Measurements from ENCODE around the gene OPN3. TPM values are rescaled to one million over a fixed set of nuclear protein-coding genes. Genes with fewer than 3 reads are reported as not detected.
A peak's percentile ranks its signal among the peaks of the same experiment; 100 is the strongest.

Gene OPN3
- total RNA-seq, 1 experiment from 2014 or later, result 45.6 TPM

DNA sequence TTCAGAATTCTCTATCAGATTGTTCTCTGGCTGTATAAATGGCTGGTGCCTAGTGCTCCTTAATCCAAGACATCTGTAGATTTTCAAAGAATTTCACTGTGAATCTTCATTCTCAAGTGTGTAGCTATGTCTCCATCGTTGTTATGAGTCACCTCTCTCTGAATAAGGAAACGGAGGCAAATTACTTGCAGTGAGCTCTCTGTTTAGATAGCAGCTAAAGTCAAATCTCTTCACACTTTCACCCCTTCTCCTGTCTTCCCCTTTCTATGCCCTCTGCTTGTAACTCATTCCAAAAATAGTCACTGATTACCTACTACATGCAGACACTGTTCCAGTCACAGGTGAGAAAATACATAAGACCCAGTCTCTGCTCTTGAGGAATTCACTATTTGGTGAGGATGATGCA is 39.7 kb downstream of the OPN3 start:
- peaks cover 69% of the 10 kb centered on the region for H3K36me3 Mint-ChIP-seq (ENCODE audit: insufficient read depth, unreplicated experiment)
- H3K9me3 Mint-ChIP-seq (ENCODE audit: unreplicated experiment), result no peaks in the 10 kb centered on the region
- peaks cover 52% of the 10 kb centered on the region for H3K4me1 Mint-ChIP-seq (ENCODE audit: insufficient read depth, unreplicated experiment)
- CTCF ChIA-PET, result interaction anchor here (0.6 to 0.9 kb wide), 2 partner anchors 72 to 234 kb away, joined by 3 to 4 read pairs; no protein-coding TSS in a partner anchor
- DNase-seq (ENCODE audit: unreplicated experiment), result peak; percentile 58
- no peak overlapping the region for H3K4me3 Mint-ChIP-seq (ENCODE audit: unreplicated experiment)
- intact Hi-C loops (cut with micrococcal nuclease), result loop anchor here (1.0 kb wide), 1 partner anchor 8 kb away; no protein-coding TSS in a partner anchor
- BruUV-seq (replicated peaks), result no TSS peak
- no peaks in the 10 kb centered on the region for H3K27me3 Mint-ChIP-seq (ENCODE audit: insufficient read depth, unreplicated experiment)
- POLR2A ChIA-PET, result interaction anchor here (0.6 to 1.4 kb wide), 7 partner anchors 8 to 940 kb away, joined by 3 to 5 read pairs (median 3); no protein-coding TSS in a partner anchor
- TF ChIP-seq, protein P1, sequence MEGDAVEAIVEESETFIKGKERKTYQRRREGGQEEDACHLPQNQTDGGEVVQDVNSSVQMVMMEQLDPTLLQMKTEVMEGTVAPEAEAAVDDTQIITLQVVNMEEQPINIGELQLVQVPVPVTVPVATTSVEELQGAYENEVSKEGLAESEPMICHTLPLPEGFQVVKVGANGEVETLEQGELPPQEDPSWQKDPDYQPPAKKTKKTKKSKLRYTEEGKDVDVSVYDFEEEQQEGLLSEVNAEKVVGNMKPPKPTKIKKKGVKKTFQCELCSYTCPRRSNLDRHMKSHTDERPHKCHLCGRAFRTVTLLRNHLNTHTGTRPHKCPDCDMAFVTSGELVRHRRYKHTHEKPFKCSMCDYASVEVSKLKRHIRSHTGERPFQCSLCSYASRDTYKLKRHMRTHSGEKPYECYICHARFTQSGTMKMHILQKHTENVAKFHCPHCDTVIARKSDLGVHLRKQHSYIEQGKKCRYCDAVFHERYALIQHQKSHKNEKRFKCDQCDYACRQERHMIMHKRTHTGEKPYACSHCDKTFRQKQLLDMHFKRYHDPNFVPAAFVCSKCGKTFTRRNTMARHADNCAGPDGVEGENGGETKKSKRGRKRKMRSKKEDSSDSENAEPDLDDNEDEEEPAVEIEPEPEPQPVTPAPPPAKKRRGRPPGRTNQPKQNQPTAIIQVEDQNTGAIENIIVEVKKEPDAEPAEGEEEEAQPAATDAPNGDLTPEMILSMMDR (IDR thresholded peaks at IDR 0.05; ENCODE audit: unreplicated experiment), result no peak
- peak overlapping the region; percentile 77 for H3K27ac Mint-ChIP-seq (ENCODE audit: low read depth, unreplicated experiment)

DNA sequence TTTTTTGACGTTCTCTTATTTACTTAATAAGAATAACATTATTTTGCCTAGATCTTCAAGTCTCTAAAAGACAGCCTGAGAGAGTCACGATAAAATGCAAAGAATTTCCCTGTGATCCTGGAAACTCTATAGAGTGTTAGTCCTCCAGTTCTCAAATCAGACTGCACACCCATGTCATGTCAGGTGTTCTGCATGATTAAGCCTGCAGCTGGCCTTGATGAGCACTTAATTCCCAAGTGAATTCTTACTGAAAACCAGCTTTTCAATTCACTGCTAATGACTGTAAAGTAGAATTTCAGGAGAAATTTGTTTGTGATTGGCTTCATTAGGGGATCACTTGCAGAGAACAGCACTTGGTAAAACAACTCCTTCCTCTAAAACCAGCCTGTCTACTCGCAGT is 41.9 kb downstream of the OPN3 start:
- TF ChIP-seq, protein P1 (IDR thresholded peaks at IDR 0.05; ENCODE audit: unreplicated experiment), result no peak
- ChIA-PET POLR2A (interaction anchor here (1.3 to 2.0 kb wide), 3 partner anchors 8 to 69 kb away, joined by 4 to 6 read pairs (median 4); no protein-coding TSS in a partner anchor), CTCF (interaction anchor here (10.1 kb wide), 1 partner anchor 11 kb away, joined by 155 read pairs; no protein-coding TSS in a partner anchor)
- intact Hi-C loops (cut with micrococcal nuclease), result loop anchor here (10.0 kb wide), 1 partner anchor 793 kb away; no protein-coding TSS in a partner anchor
- no peaks in the 10 kb centered on the region for H3K27me3 Mint-ChIP-seq (ENCODE audit: insufficient read depth, unreplicated experiment)
- DNase-seq (ENCODE audit: unreplicated experiment), result no peak
- H3K36me3 Mint-ChIP-seq (ENCODE audit: insufficient read depth, unreplicated experiment), result peaks cover 82% of the 10 kb centered on the region
- H3K4me1 Mint-ChIP-seq (ENCODE audit: insufficient read depth, unreplicated experiment), result peaks cover 41% of the 10 kb centered on the region
- BruUV-seq (replicated peaks), result no TSS peak
- no peak overlapping the region for H3K27ac Mint-ChIP-seq (ENCODE audit: low read depth, unreplicated experiment)
- H3K9me3 Mint-ChIP-seq (ENCODE audit: unreplicated experiment), result no peaks in the 10 kb centered on the region
- no peak overlapping the region for H3K4me3 Mint-ChIP-seq (ENCODE audit: unreplicated experiment)

DNA sequence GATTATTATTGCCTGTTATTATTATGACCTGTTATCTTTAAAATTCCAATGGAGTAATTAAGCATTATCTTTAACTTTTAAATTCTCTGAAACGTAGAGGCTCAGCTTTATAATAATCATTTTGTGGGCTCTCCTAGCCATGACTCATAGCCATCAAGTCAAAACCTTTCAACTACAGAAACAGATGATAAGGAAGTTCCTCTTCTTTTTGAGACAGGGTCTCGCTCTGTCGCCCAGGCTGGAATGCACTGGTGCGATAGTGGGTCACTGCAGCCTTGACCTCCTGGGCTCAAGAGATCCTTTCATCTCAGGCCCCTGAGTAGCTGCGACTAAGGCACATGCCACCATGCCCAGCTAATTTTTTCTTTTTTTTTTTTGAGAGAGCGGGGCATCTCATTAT is 43.5 kb downstream of the OPN3 start:
- no TSS peak for BruUV-seq (replicated peaks)
- ChIA-PET CTCF (interaction anchor here (0.7 to 10.1 kb wide), 2 partner anchors 13 to 20 kb away, joined by 4 to 155 read pairs; no protein-coding TSS in a partner anchor), POLR2A (interaction anchor here (0.6 to 2.0 kb wide), 5 partner anchors 10 to 246 kb away, joined by 3 to 6 read pairs (median 4); partner anchors contain the start of gene FH)
- Mint-ChIP-seq H3K36me3 (ENCODE audit: insufficient read depth, unreplicated experiment) (peaks cover 69% of the 10 kb centered on the region), H3K9me3 (ENCODE audit: unreplicated experiment) (no peaks in the 10 kb centered on the region), H3K4me1 (ENCODE audit: insufficient read depth, unreplicated experiment) (peaks cover 41% of the 10 kb centered on the region), H3K4me3 (ENCODE audit: unreplicated experiment) (no peak overlapping the region), H3K27ac (ENCODE audit: low read depth, unreplicated experiment) (peak overlapping the region; percentile 2), H3K27me3 (ENCODE audit: insufficient read depth, unreplicated experiment) (no peaks in the 10 kb centered on the region)
- intact Hi-C loops (cut with micrococcal nuclease), result loop anchor here (10.0 kb wide), 1 partner anchor 792 kb away; no protein-coding TSS in a partner anchor
- no peak for DNase-seq (ENCODE audit: unreplicated experiment)
- TF ChIP-seq, protein P1 (IDR thresholded peaks at IDR 0.05; ENCODE audit: unreplicated experiment), result no peak

DNA sequence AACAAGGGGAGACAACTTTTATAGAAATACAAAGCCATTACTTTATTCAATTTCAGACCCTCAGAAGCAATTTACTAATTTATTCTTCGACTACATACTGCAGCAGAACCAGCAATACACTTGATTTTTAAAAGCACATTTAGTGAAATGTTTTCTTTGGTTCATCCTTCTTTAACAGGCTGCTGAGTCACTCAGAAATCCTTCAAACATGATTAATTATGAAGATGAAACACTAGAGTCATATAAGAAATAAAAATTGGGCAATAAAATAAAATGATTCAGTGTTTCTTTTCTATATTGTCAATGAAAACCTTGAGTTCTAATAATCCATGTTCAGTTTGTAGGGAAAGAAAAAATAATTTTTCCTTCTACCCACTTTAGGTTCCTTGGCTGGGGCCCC is 47.0 kb downstream of the OPN3 start:
- CTCF ChIA-PET, result interaction anchor here (0.7 to 10.1 kb wide), 5 partner anchors 9 to 1380 kb away, joined by 3 to 155 read pairs (median 6); no protein-coding TSS in a partner anchor

More for the DNA sequence above, 47.0 kb downstream of the OPN3 start:
- Mint-ChIP-seq H3K27ac (ENCODE audit: low read depth, unreplicated experiment) (peak overlapping the region; percentile 76), H3K9me3 (ENCODE audit: unreplicated experiment) (no peaks in the 10 kb centered on the region), H3K4me3 (ENCODE audit: unreplicated experiment) (no peak overlapping the region), H3K36me3 (ENCODE audit: insufficient read depth, unreplicated experiment) (peaks cover 68% of the 10 kb centered on the region), H3K4me1 (ENCODE audit: insufficient read depth, unreplicated experiment) (peaks cover 39% of the 10 kb centered on the region), H3K27me3 (ENCODE audit: insufficient read depth, unreplicated experiment) (no peaks in the 10 kb centered on the region)
- peak; percentile 75 for DNase-seq (ENCODE audit: unreplicated experiment)
- BruUV-seq (replicated peaks), result no TSS peak
- TF ChIP-seq, protein P1 (IDR thresholded peaks at IDR 0.05; ENCODE audit: unreplicated experiment), result no peak
- intact Hi-C loops (cut with micrococcal nuclease), result loop anchor here (2.0 to 10.0 kb wide), 3 partner anchors 14 to 788 kb away; no protein-coding TSS in a partner anchor
- POLR2A ChIA-PET, result interaction anchor here (0.6 to 7.2 kb wide), 8 partner anchors 10 to 74 kb away, joined by 3 to 126 read pairs (median 12); partner anchors contain the start of genes FH and KMO

Data from MCF 10A (cell line).